OCI-LY3 (cell line): ENCODE data around the gene JCAD.

Experiments used
- H2AFZ ChIP-seq: fragments of 200-600, 300-600 bp; shearing (Covaris generic); 2 replicates; pipeline ENCODE4 v1.6.0; 2014; ENCODE audit warnings: antibody characterized with exemption, low read depth, low read length
- H3K27ac ChIP-seq: fragments of 200-600, 300-600 bp; sonication (generic); 2 replicates; pipeline ENCODE4 v1.5.1; 2014; ENCODE audit warnings: mild to moderate bottlenecking, low read length, moderate library complexity, mixed read lengths
- H3K27me3 ChIP-seq: fragments of 200-600, 300-600 bp; sonication (generic); 2 replicates; pipeline ENCODE4 v1.6.1; 2014; ENCODE audit warnings: low read depth, low read length, mixed read lengths
- H3K36me3 ChIP-seq: fragments of 200-600, 300-600 bp; sonication (generic); replicated peaks from 2 replicates; pipeline ENCODE3; 2014; ENCODE audit warnings: low read depth, low read length, mixed read lengths
- H3K4me1 ChIP-seq: fragments of 300-600, 200-600 bp; sonication (generic); 2 replicates; pipeline ENCODE4 v1.6.1; 2014; ENCODE audit warnings: low read length, mixed read lengths
- H3K4me2 ChIP-seq: fragments of 200-600, 300-600 bp; sonication (generic); 2 replicates; pipeline ENCODE4 v1.6.1; 2014; ENCODE audit warnings: low read length, mixed read lengths
- H3K4me3 ChIP-seq: fragments of 300-600, 200-600 bp; sonication (generic); 2 replicates; pipeline ENCODE4 v1.5.1; 2014; ENCODE audit warnings: antibody characterized with exemption, mild to moderate bottlenecking, low read length, moderate library complexity
- H3K79me2 ChIP-seq: fragments of 300-600, 200-600 bp; shearing (Covaris generic); 2 replicates; pipeline ENCODE4 v1.6.1; 2014; ENCODE audit warnings: mild to moderate bottlenecking, low read length, mixed read lengths
- H3K9ac ChIP-seq: fragments of 300-600, 200-600 bp; shearing (Covaris generic); 2 replicates; pipeline ENCODE4 v1.6.0; 2014; ENCODE audit warnings: mild to moderate bottlenecking, low read length, moderate library complexity
- H3K9me3 ChIP-seq: fragments of 200-600, 300-600 bp; shearing (Covaris generic); 2 replicates; pipeline ENCODE4 v1.6.1; 2014; ENCODE audit warnings: low read length, mixed read lengths; ENCODE audit not compliant: insufficient read depth
- H4K20me1 ChIP-seq: fragments of 200-600, 300-600 bp; sonication (generic); 2 replicates; pipeline ENCODE4 v1.6.1; 2016; ENCODE audit warnings: low read length, mixed read lengths; ENCODE audit not compliant: insufficient read depth
- CTCF ChIP-seq: fragments of 200-600, 300-600 bp; sonication (generic); IDR thresholded peaks from 2 replicates; pipeline ENCODE4 v1.5.1; 2014; ENCODE audit warnings: antibody characterized with exemption, low read length, low read depth
- EZH2phosphoT487 ChIP-seq: fragments of 200-600 bp; shearing (Covaris generic); IDR thresholded peaks from 2 replicates; pipeline ENCODE4 v1.6.1; 2018; ENCODE audit warnings: antibody characterized with exemption, mixed run types, low read depth

JCAD gene

GRCh38 chr10:30068492-30069223 lies 9.3 kb upstream of the JCAD start:
- no peak overlapping the region for H2AFZ ChIP-seq
- H3K79me2 ChIP-seq = no peaks in the 10 kb centered on the region
- no peaks in the 10 kb centered on the region for H3K9me3 ChIP-seq
- H3K4me3 ChIP-seq = no peak overlapping the region
- no peaks in the 10 kb centered on the region for H4K20me1 ChIP-seq
- no peak overlapping the region for H3K27ac ChIP-seq
- H3K4me2 ChIP-seq = no peak overlapping the region
- H3K27me3 ChIP-seq = no peaks in the 10 kb centered on the region
- TF ChIP-seq CTCF = no peak
- no peak for TF ChIP-seq EZH2phosphoT487
- H3K4me1 ChIP-seq = no peaks in the 10 kb centered on the region
- no peaks in the 10 kb centered on the region for H3K36me3 ChIP-seq
- no peak overlapping the region for H3K9ac ChIP-seq

GRCh38 chr10:30063099-30063498 lies 3.7 kb upstream of the JCAD start:
- H3K36me3 ChIP-seq = no peaks in the 10 kb centered on the region
- H4K20me1 ChIP-seq = no peaks in the 10 kb centered on the region
- TF ChIP-seq CTCF (no peak), EZH2phosphoT487 (no peak)
- no peak overlapping the region for H3K4me3 ChIP-seq
- no peaks in the 10 kb centered on the region for H3K27me3 ChIP-seq
- no peak overlapping the region for H3K27ac ChIP-seq
- H3K79me2 ChIP-seq = no peaks in the 10 kb centered on the region
- no peaks in the 10 kb centered on the region for H3K9me3 ChIP-seq
- H3K4me1 ChIP-seq = no peaks in the 10 kb centered on the region
- H3K9ac ChIP-seq = no peak overlapping the region
- H2AFZ ChIP-seq = no peak overlapping the region
- H3K4me2 ChIP-seq = no peak overlapping the region

DNA sequence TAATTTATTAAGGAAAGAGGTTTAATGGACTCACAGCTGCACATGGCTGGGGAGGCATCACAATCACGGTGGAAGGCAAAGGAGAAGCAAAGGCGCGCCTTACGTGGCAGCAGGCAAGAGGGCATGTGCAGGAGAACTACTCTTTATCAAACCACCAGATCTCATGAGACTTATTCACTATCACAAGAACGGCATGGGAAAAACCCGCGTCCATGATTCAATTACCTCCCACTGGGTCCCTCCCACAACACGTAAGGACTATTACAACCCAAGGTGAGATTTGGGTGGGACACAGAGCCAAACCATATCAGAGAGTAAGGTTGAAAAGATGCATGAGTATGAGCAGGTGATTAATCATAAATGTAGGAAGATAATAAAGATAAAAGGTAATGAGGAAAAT lies 3.2 kb upstream of the JCAD start:
- Histone ChIP-seq H3K27me3 (no peaks in the 10 kb centered on the region), H3K79me2 (no peaks in the 10 kb centered on the region), H3K36me3 (no peaks in the 10 kb centered on the region), H3K9ac (no peak overlapping the region), H2AFZ (no peak overlapping the region), H3K4me2 (no peak overlapping the region), H4K20me1 (no peaks in the 10 kb centered on the region), H3K9me3 (no peaks in the 10 kb centered on the region), H3K27ac (no peak overlapping the region), H3K4me1 (no peaks in the 10 kb centered on the region), H3K4me3 (no peak overlapping the region)
- TF ChIP-seq EZH2phosphoT487 = no peak
- no peak for TF ChIP-seq CTCF

DNA sequence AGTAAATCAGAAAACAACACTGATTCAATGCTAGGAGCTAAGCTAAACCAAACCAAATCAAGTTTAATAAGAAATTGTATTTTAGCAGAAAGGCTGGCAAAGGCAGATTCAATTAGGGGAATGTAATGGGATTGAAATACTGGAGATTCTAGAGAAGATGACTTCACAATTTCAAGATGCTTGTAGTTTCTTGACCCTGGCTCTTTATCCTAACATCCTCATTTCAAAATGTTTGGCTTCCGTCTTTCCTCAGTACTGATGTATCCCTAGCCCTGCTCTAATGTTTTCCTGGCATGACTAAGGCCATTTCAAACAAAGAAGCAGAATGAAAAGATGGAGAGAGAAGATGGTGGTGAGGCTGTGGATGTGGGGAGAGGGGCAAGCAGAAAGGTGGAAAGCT lies 2.7 kb upstream of the JCAD start:
- H3K27ac ChIP-seq = no peak overlapping the region
- TF ChIP-seq EZH2phosphoT487 (no peak), CTCF (no peak)
- H4K20me1 ChIP-seq = no peaks in the 10 kb centered on the region
- H3K4me3 ChIP-seq = no peak overlapping the region
- H3K4me2 ChIP-seq = no peak overlapping the region
- no peaks in the 10 kb centered on the region for H3K4me1 ChIP-seq
- no peak overlapping the region for H2AFZ ChIP-seq
- H3K36me3 ChIP-seq = no peaks in the 10 kb centered on the region
- H3K9ac ChIP-seq = no peak overlapping the region
- H3K79me2 ChIP-seq = no peaks in the 10 kb centered on the region
- no peaks in the 10 kb centered on the region for H3K9me3 ChIP-seq
- H3K27me3 ChIP-seq = no peaks in the 10 kb centered on the region
